Fibroblast of mammary gland (primary cell): ENCODE measurements around the gene ELOA.

Experiments
- DNase-seq: peaks from one replicate; pipeline ENCODE4 v3.0.0-alpha.2; 2010; ENCODE audit warnings: low read depth
- H3K4me3 ChIP-seq: 2 replicates; pipeline ENCODE4 v1.5.1; 2011; ENCODE audit warnings: low read depth, mild to moderate bottlenecking, low read length, moderate library complexity; ENCODE audit not compliant: control insufficient read depth
- TF ChIP-seq, protein P1 (sequence below): conservative IDR thresholded peaks from 2 replicates; pipeline ENCODE4 v1.5.1; 2011; ENCODE audit warnings: low read depth, low read length, inconsistent platforms; ENCODE audit not compliant: control insufficient read depth, insufficient read depth

Gene ELOA, protein sequence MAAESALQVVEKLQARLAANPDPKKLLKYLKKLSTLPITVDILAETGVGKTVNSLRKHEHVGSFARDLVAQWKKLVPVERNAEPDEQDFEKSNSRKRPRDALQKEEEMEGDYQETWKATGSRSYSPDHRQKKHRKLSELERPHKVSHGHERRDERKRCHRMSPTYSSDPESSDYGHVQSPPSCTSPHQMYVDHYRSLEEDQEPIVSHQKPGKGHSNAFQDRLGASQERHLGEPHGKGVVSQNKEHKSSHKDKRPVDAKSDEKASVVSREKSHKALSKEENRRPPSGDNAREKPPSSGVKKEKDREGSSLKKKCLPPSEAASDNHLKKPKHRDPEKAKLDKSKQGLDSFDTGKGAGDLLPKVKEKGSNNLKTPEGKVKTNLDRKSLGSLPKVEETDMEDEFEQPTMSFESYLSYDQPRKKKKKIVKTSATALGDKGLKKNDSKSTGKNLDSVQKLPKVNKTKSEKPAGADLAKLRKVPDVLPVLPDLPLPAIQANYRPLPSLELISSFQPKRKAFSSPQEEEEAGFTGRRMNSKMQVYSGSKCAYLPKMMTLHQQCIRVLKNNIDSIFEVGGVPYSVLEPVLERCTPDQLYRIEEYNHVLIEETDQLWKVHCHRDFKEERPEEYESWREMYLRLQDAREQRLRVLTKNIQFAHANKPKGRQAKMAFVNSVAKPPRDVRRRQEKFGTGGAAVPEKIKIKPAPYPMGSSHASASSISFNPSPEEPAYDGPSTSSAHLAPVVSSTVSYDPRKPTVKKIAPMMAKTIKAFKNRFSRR

DNA sequence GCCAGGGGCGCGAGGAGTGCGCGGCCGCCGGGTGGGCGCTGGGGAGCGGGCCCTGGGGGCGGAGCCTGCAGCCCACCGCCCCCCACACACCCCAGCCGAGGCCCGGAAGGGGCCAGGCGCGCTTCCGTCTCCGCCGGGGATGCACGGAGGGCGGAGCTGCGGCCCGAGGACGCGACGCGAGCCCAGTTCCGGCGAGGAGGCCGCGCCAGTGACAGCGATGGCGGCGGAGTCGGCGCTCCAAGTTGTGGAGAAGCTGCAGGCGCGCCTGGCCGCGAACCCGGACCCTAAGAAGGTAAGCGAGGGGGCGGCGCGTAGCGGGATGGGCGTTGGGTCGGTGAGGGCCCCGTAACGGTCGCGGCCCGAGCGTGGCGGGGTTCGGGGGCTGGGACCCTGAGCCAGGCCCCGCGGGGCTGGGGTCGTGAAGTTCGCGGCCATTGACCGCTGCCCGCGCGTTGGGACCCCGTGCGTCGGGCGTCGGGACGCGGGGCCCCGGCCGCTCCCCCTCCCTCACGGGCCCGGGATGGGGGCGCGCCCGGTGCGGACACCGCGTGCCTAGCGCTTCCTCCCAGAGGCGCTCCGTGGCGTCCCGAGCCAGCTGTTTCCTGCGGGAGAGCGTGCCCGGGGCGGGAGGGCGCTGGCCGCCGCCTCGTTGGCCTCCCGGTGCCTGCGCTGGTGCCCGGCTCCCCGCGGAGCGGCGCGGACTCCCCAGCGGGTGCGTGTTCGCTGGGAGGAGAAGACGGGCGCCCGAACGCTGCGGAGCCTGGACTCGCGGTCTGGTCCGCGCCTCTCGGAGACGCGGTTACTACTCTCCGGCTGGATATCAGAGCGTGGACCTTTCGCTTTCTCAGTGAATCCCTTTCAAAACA is at the start of gene ELOA:
ELOA (plus strand) TSS at position 185 of the 866 bp plus-strand sequence; CDS start at position 218, 33 bp downstream.
- DNase-seq = peak; percentile 43
- H3K4me3 ChIP-seq = peak within 1 kb of the TSS; percentile 82
- TF ChIP-seq, protein P1, sequence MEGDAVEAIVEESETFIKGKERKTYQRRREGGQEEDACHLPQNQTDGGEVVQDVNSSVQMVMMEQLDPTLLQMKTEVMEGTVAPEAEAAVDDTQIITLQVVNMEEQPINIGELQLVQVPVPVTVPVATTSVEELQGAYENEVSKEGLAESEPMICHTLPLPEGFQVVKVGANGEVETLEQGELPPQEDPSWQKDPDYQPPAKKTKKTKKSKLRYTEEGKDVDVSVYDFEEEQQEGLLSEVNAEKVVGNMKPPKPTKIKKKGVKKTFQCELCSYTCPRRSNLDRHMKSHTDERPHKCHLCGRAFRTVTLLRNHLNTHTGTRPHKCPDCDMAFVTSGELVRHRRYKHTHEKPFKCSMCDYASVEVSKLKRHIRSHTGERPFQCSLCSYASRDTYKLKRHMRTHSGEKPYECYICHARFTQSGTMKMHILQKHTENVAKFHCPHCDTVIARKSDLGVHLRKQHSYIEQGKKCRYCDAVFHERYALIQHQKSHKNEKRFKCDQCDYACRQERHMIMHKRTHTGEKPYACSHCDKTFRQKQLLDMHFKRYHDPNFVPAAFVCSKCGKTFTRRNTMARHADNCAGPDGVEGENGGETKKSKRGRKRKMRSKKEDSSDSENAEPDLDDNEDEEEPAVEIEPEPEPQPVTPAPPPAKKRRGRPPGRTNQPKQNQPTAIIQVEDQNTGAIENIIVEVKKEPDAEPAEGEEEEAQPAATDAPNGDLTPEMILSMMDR = no peak

DNA sequence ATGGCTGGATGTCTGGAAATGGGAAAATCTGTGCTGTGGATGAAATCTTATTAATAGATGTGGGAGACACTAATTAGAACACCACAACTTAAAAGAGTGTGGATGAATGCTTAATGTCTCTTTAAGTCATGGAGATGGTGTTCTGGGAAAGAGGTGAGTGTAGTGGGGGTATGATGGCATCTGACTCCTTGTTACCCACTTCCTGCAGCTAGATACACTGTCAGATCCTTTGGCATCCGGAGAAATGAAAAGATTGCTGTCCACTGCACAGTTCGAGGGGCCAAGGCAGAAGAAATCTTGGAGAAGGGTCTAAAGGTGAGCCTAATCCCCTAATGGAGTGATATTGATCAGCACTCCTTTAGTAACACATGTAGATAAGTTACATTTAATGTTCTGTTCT is 49.7 kb upstream of the ELOA start:
- DNase-seq = no peak
- H3K4me3 ChIP-seq = peak overlapping the region; percentile 100
- TF ChIP-seq, protein P1 = no peak

DNA sequence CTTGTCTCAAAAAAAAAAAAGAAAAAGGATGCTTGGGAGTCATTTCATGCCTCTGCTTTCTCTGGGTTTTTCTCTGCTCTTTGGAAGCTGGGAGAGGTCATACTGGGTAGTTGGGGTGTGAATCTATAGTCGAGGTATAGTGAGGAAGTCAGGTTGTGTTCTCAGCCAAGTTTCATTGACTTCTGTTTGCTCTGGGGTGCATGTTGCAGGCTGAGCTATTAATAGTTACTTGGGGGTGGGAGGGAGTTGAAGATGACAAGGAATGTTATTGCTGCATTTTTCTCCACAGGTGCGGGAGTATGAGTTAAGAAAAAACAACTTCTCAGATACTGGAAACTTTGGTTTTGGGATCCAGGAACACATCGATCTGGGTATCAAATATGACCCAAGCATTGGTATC is 48.9 kb upstream of the ELOA start:
- H3K4me3 ChIP-seq = no peak overlapping the region
- TF ChIP-seq, protein P1 = no peak
- DNase-seq = no peak

DNA sequence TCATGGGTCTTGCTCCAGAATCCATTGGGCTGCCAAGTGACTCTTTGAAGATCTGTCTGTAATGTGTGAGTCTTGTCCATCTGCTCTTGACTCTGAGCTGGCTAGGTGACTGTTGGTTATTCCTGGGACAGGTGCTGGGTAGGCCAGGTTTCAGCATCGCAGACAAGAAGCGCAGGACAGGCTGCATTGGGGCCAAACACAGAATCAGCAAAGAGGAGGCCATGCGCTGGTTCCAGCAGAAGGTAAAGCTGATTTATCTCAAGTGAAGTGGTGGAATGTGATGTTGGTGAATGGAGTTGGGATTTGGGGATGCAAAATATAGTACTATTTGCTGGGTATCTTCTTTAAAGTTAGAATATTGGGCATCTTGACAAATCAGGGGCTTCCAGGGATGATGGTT is 47.6 kb upstream of the ELOA start:
- TF ChIP-seq, protein P1 = no peak
- DNase-seq = no peak
- peak overlapping the region; percentile 4 for H3K4me3 ChIP-seq

DNA sequence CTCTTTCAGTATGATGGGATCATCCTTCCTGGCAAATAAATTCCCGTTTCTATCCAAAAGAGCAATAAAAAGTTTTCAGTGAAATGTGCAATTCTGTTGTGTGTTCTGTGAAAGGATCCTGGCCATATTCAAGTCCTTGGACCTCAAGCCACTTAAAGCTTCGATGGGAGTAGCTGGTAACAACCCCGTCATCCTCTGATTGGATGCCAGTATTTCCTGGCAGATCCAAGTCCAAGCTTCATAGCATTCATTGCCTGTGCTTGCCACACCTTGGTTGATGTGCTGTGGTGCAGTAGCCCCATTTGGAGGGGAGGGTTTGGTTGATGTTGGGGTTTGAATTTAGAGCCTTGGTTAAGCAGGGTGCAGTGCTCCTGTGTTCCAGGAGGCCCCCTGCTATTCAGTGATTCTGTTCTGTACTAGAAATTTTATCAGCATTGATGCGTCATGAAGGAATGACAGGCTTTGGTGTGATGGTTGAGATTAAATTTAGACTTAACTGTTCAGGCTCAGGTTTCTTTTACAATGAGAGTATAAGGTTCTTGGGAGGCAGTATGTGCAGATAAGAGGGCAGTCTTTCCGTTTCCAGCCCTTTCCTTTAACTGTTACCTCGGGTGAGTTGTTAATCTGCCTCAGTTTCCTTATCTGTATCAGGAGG is 46.8 kb upstream of the ELOA start:
- H3K4me3 ChIP-seq = no peak overlapping the region
- TF ChIP-seq, protein P1 = no peak
- DNase-seq = peak; percentile 51

DNA sequence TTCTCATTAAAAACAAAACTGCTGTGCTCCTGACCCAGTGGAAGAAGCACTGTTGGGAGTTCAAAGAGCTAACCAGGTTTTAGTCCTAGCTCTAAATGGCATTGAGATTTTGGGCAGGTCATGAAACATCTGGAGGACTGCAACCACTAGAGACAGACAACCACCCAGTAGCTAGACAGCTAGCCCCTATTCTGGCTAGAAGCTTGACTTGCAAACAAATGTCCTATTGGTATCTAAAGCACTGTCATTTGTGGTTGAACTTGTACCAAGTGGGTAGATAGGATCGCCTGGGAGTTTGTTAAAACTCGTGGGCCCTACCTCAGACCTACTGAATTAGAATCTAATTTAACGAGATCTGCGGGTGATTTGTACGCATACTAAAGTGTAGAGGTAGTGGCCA is 44.8 kb upstream of the ELOA start:
- H3K4me3 ChIP-seq = no peak overlapping the region
- TF ChIP-seq, protein P1 = no peak
- DNase-seq = no peak
